GM18858 (cell line): ENCODE results near the gene ADAM8.

Experiments used
- ATAC-seq: cut with Tn5 transposase; IDR thresholded peaks from one replicate; pipeline ENCODE4 v1.9.1; 2021; ENCODE audit not compliant: unreplicated experiment

Gene ADAM8

GRCh38 chr10:133251388-133252222, 25.1 kb downstream of the ADAM8 start:
- ATAC-seq, result no peak

GRCh38 chr10:133249975-133250754, 26.5 kb downstream of the ADAM8 start:
- ATAC-seq, result no peak

- ATAC-seq, result no peak
Observed at GRCh38 chr10:133249094-133249780, 27.4 kb downstream of the ADAM8 start.

- no peak for ATAC-seq
Observed at GRCh38 chr10:133248334-133248715, 28.3 kb downstream of the ADAM8 start.

- no peak for ATAC-seq
Observed at GRCh38 chr10:133247681-133248333, 28.9 kb downstream of the ADAM8 start.

GRCh38 chr10:133246236-133246626, 30.4 kb downstream of the ADAM8 start:
- ATAC-seq, result no peak

GRCh38 chr10:133245439-133246235, 31.0 kb downstream of the ADAM8 start:
- ATAC-seq, result no peak

GRCh38 chr10:133243593-133243992, 33.1 kb downstream of the ADAM8 start:
- ATAC-seq, result no peak

GRCh38 chr10:133242611-133243356, 33.9 kb downstream of the ADAM8 start:
- no peak for ATAC-seq

GRCh38 chr10:133241501-133242205, 35.0 kb downstream of the ADAM8 start:
- ATAC-seq, result no peak

- ATAC-seq, result no peak
Observed at GRCh38 chr10:133239990-133240389, 36.7 kb downstream of the ADAM8 start.

GRCh38 chr10:133238466-133238804, 38.2 kb downstream of the ADAM8 start:
- ATAC-seq, result no peak

- no peak for ATAC-seq
Observed at GRCh38 chr10:133237588-133238465, 38.8 kb downstream of the ADAM8 start, which contains the start of gene VENTX. TSS of gene VENTX (plus strand) at chr10:133237855. CDS start at chr10:133237915, 60 bp downstream.

- ATAC-seq, result no peak
Observed at GRCh38 chr10:133237241-133237587, 39.5 kb downstream of the ADAM8 start.

GRCh38 chr10:133236401-133237240, 40.0 kb downstream of the ADAM8 start:
- ATAC-seq, result no peak

GRCh38 chr10:133235932-133236331, 40.7 kb downstream of the ADAM8 start:
- no peak for ATAC-seq

- no peak for ATAC-seq
Observed at GRCh38 chr10:133235265-133235855, 41.3 kb downstream of the ADAM8 start.
